ENCODE data around the gene ARF3. TPM values are rescaled to one million over a fixed set of nuclear protein-coding genes. Genes with fewer than 3 reads are reported as not detected.
A peak's percentile ranks its signal among the peaks of the same experiment; 100 is the strongest.

The ARF3 gene
- total RNA-seq, 1 experiment from 2014 or later, result 256 TPM

- H3K27ac Mint-ChIP-seq, result no peak overlapping the region
- peaks cover 76% of the 10 kb centered on the region for H3K27me3 Mint-ChIP-seq (ENCODE audit: low read depth)
- peaks cover 10% of the 10 kb centered on the region for H3K4me1 Mint-ChIP-seq
- H3K9me3 Mint-ChIP-seq, result no peaks in the 10 kb centered on the region
- peak; percentile 89 for ATAC-seq
- H3K36me3 Mint-ChIP-seq, result no peaks in the 10 kb centered on the region
- ChIA-PET POLR2A (interaction anchor here (1.4 kb wide), 1 partner anchor 31 kb away, joined by 4 read pairs; the partner anchor contains the start of gene ARF3), CTCF (interaction anchor here (0.5 to 3.5 kb wide), 71 partner anchors 9 to 551 kb away, joined by 3 to 156 read pairs (median 5); partner anchors contain the start of genes ARF3, CACNB3, DDN and DDX23)
- H3K4me3 Mint-ChIP-seq, result no peak overlapping the region
- DNase-seq (ENCODE audit: low spot score), result peak; percentile 91
- TF ChIP-seq TEAD4 (CRISPR knock-in tag; IDR thresholded peaks at IDR 0.05) (no peak), ESRRA (CRISPR knock-in tag; IDR thresholded peaks at IDR 0.05; ENCODE audit: borderline replicate concordance) (no peak), FOXJ3 (CRISPR knock-in tag; IDR thresholded peaks at IDR 0.05; ENCODE audit: borderline replicate concordance) (no peak), SMAD4 (CRISPR knock-in tag; IDR thresholded peaks at IDR 0.05) (no peak), CTCF (IDR thresholded peaks at IDR 0.05) (peak; percentile 96), USF1 (CRISPR knock-in tag; IDR thresholded peaks at IDR 0.05) (no peak), TP53 (CRISPR knock-in tag; IDR thresholded peaks at IDR 0.05) (no peak)
Measured at GRCh38 chr12:48988030-48988649, 30.9 kb upstream of the ARF3 start.

GRCh38 chr12:48986720-48987291 is 29.5 kb upstream of the ARF3 start:
- ATAC-seq (no peak), DNase-seq (ENCODE audit: low spot score) (no peak)
- peaks cover 85% of the 10 kb centered on the region for H3K27me3 Mint-ChIP-seq (ENCODE audit: low read depth)
- H3K4me3 Mint-ChIP-seq, result no peak overlapping the region
- no peaks in the 10 kb centered on the region for H3K9me3 Mint-ChIP-seq
- H3K36me3 Mint-ChIP-seq, result no peaks in the 10 kb centered on the region
- TF ChIP-seq ZNF512 (CRISPR knock-in tag; IDR thresholded peaks at IDR 0.05; ENCODE audit: borderline replicate concordance) (no peak), ETV6 (CRISPR knock-in tag; IDR thresholded peaks at IDR 0.05) (no peak), USF2 (CRISPR knock-in tag; IDR thresholded peaks at IDR 0.05) (no peak), MLX (CRISPR knock-in tag; IDR thresholded peaks at IDR 0.05) (no peak), CBFB (CRISPR knock-in tag; IDR thresholded peaks at IDR 0.05; ENCODE audit: low read depth) (no peak), MAX (CRISPR knock-in tag; IDR thresholded peaks at IDR 0.05) (no peak), AR (CRISPR knock-in tag; IDR thresholded peaks at IDR 0.05) (no peak), ZNF263 (CRISPR knock-in tag; IDR thresholded peaks at IDR 0.05; ENCODE audit: low read depth) (no peak), NR2C2 (CRISPR knock-in tag; IDR thresholded peaks at IDR 0.05) (no peak), IRF1 (CRISPR knock-in tag; IDR thresholded peaks at IDR 0.05) (no peak), NFYB (CRISPR knock-in tag; conservative IDR thresholded peaks at IDR 0.05; ENCODE audit: low read depth) (no peak)
- peaks cover 12% of the 10 kb centered on the region for H3K4me1 Mint-ChIP-seq
- POLR2A ChIA-PET, result no interaction called here
- CTCF ChIA-PET, result interaction anchor here (1.9 to 10.3 kb wide), 5 partner anchors 8 to 102 kb away, joined by 18 to 164 read pairs (median 89); partner anchors contain the start of genes DDN, WNT1 and WNT10B
- H3K27ac Mint-ChIP-seq, result no peak overlapping the region

Measured in WTC11 (cell line).